ENCODE results near the gene TNRC6C.
"Not testable (repeated sequence)": the region's sequence is repeated elsewhere in the genome, so short reads cannot be mapped to it uniquely, and the experiment has no call there.

Gene TNRC6C

DNA sequence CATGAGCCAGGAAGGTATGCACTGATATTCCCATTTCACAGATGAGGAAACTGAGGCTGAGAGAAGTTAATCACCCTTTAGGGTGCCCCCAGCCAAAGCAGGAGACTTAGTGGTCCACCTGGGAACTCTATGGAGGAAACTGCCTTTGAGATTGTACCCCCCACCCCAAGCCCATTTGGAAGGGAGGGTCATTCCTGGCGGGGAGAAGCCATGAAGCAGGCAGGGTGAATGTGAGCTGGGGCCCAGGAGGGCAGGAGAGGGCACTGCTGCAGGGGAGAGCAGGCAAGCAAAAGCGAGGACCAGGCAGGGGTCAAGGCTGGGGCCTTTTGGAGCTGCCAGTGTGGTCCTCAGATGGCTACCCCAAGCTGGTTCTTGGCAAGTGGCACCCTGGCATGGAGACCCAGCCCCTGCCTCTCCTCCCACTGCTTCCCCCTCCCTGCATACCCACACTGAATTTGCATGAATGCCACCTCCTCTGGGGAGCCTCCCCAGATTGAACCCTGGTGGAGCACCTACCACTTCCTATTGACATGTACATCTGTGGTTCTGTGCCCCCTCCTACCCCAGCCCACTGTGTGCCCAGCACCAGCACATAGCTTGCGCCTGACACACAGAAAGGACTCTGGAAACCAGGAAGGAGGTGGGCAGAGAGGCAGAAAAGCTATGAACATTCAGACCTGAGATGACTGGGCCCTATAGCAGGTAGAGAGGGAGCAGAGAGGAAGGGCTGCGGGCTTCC, 171.0 kb downstream of the TNRC6C start:
- DNase-seq, result peak; percentile 53

DNA sequence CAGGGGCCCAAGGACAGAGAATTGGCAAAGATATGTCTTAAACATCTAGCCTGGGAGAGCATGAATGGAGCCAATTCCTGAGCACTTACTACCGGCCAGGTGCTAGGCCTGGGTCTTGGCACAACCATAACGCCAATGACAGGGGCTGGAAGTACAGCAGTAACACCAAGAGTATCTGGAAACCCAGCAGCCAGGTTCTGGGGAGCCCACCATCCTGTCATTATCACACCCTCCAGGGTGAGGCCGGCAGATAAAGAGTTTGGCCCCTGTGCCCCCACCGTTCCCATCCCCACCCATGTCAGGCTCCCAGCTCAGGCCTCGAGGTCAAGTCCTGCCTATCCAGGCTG, 171.6 kb downstream of the TNRC6C start:
- no peak for DNase-seq

DNA sequence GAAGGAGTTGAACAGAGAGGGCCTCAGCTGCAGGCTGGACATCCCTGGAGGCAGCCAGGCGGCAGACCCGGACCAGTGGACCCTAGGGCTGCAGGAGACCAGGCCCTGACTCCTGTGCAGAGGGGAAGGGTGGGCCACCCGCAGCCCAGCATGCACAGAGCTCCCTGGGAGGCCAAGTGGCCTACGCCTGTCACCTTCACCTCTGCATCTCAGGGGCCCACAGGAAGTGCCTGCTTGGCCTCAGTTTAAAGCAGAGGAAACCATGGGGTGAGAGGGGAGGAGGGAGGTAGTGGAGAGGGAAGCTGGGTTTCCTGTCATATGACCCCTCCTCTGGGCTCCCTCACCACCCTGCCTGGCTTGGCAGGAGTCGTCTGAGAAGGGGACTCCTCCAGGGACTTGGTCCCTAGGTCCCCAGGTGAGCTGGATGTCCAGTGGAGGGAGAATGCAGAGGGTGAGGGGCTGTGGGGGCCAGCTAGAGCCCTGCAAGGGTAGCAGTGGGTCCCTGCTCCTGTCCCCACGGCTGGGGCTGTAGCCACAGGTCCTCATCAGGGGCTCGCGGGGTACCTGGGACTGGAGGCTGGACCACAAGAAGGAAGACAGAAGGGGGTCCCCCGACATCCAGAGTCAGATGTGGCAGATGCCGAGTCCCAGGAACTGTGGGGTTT, 172.1 kb downstream of the TNRC6C start, which contains the start of gene TMC8:
TSS of gene TMC8 (plus strand) at position 335 of the 665 bp plus-strand sequence. CDS start 818 bp downstream, outside the sequence.
- peak; percentile 86 for DNase-seq

- DNase-seq, result peak; percentile 51
Observed at GRCh38 chr17:78131172-78132083, 172.9 kb downstream of the TNRC6C start.

- DNase-seq, result peak; percentile 74
Observed at GRCh38 chr17:78132084-78132676, 173.7 kb downstream of the TNRC6C start.

DNA sequence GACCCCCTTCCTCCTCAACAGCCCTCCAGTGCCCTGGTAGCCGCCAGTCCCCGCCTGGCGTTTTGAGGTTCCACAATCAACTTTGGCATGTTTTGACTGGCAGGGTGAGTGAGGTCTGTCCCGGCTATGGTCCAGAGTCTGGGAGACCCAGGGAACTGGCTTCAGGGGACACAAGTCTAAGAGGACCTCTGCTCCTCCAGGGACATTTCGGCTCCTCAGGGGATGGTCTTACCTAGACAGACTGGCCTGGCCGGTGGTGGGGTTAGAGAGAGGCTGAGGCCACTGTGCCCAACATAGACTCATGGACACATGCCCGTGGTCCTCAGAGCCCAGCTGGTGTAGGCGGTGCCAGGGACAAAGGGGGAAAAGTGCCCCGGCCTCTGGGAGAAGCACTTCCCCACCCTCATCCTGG, 174.3 kb downstream of the TNRC6C start:
- no peak for DNase-seq

GRCh38 chr17:78133179-78133951, 174.9 kb downstream of the TNRC6C start:
- no peak for DNase-seq

GRCh38 chr17:78133971-78134898, 175.7 kb downstream of the TNRC6C start:
- peak; percentile 86 for DNase-seq

GRCh38 chr17:78134899-78135385, 176.4 kb downstream of the TNRC6C start:
- DNase-seq, result no peak

DNA sequence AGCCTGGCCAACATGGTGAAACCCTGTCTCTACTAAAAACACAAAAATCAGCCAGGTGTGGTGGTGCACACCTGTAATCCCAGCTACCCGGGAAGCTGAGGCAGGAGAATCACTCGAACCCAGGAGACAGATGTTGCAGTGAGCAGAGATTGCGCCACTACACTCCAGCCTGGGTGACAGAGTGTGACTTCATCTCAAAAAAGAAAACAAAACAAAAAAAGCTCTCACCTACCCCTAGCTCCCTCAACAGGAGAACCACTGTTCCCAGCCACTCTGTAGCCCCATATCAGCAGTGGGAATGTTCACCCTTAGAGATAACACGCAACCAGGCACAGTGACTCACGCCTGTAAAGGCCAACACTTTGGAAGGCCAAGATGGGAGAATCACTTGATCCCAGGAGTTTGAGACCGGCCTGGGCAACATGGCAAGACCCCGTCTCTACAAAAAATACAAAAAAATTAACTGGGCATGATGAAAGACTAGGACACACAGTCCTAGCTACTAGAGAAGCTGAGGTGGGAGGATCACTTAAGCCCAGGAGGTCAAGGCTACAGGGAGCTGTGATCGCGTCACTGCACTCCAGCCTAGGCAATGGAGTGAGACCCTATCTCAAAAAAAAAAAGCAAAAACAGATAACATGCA, 177.5 kb downstream of the TNRC6C start:
- DNase-seq, result no peak

DNA sequence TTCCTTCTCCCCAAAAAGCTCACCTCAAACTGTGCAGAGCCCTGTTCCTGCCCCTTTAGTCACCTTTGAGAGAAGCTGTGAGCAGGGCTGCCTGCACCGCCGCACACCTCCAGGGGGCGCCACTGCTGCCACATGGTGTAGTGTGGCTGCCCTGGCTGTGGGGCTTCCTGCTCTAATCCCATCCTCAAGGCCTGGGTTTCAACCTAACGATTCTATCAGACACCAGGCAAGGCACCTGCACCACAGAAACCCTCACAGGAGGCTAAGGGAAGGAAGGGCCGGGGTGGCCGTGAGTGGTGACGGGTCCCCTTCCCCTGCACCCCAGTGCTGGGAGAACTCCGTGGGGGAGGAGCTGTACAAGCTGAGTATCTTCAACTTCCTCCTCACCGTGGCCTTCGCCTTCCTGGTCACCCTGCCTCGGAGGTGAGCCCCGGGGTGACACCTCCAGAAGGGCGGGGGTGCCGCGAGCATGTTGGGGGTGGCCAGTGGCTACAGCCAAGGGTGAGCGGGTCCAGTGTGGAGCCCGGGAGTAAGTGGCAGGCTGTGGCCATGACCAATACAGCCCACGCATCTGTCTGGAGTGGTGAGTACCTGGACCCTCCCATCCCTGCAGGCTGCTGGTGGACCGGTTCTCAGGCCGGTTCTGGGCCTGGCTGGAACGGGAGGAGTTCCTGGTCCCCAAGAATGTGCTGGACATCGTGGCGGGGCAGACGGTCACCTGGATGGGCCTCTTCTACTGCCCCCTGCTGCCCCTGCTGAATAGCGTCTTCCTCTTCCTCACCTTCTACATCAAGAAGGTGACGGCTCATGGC, 179.1 kb downstream of the TNRC6C start:
- no peak for DNase-seq

DNA sequence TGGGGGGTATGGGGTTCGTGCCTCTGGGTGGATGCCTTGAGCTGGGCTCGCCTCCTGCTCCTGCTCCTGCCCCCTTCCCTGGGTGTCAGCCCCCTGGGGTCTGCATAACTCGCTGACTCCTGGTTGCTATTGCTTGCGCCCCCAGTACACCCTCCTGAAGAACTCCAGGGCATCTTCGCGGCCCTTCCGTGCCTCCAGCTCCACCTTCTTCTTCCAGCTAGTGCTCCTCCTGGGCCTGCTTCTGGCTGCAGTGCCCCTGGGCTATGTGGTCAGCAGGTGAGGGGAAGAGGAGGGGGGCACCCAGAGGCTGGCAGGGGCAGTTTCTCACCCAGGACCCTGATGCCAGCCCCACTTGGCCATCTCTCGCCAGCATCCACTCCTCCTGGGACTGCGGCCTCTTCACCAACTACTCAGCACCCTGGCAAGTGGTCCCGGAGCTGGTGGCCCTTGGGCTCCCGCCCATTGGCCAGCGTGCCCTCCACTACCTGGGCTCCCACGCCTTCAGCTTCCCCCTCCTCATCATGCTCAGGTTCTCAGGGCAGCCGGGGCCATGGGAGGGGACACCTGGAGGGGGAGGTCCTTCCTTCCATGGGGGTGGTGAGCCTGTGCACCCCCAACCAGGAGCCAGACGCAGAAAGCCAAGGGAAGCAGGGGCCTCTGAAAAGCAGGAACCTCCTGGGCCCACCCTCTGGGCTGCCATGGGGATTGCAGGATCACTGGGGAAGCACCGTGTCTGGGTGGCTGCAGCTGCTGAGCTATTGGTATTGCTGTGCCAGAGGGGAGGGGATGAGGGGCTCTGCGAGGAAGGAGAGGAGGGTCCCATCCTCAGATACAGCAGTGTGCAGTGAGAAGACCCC, 179.9 kb downstream of the TNRC6C start:
- no peak for DNase-seq

DNA sequence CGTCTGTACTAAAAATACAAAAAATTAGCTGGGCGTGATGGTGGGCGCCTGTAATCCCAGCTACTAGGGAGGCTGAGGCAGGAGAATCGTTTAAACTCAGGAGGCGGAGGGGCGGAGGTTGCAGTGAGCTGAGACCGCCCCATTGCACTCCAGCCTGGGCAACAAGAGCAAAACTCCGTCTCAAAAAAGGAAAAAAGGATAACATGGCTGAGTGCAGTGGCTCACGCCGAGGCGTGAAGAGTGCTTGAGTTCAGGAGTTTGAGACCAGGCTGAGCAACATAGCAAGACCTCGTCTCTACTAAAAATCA, 181.3 kb downstream of the TNRC6C start:
- not testable (repeated sequence) for DNase-seq

GRCh38 chr17:78140169-78141051, 181.9 kb downstream of the TNRC6C start:
- DNase-seq, result peak; percentile 94

- DNase-seq, result no peak
Observed at GRCh38 chr17:78141437-78142118, 183.1 kb downstream of the TNRC6C start.

DNA sequence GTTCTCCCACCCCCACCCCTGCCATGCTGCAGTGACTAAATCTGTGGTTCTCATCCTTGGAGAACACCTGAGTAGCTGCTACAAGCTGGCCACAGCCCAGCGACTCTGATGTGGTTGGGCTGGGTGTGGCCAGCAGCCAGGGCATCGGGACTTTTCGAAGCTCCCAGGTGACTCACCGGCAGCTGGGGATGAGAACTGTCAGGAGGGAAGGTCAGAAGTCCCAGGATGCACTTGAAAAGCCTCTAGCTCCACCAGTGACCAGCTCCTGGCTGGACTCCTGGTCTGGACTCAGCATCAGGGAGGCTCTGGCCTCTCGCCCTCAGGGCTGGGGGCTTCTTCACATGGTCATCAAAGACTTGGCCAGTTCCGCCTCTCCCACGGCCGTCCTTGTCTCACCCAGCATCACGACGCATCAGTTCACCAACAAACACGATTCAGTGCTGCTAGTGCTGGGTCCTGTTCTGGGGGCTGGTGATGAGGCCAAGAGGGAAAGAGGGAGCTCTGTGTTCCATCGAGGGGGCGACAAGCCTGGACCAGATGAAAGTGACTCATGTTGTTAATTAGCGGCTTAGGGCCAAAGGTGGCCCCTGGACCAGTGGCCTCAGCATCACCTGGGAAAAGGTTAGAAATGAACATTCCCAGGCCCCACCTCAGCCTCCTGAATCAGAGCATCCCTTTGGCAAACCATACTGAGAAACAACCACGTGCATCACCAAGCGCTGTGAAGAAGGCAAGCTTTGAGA, 183.8 kb downstream of the TNRC6C start:
- DNase-seq, result no peak

Measured in CD4-positive, alpha-beta T cell treated with Interleukin-4 for 4 hours (primary cell).